HUDEP-2 (cell line): ENCODE data around the gene KMT2A.
A peak's percentile ranks its signal among the peaks of the same experiment; 100 is the strongest.
"Not testable (repeated sequence)": the region's sequence is repeated elsewhere in the genome, so short reads cannot be mapped to it uniquely, and the experiment has no call there.

Experiments
- DNase-seq, 76 experiments: peaks; one replicate each; lab custom pipeline; 2025; ENCODE audit not compliant: unreplicated experiment in 76 of 76; lab: John Stamatoyannopoulos, UW

Gene KMT2A

GRCh38 chr11:118434553-118435289 lies 1.6 kb upstream of the KMT2A start:
- peak in 31 of 76 experiments; percentile 0 to 44 (median 20) for DNase-seq

- peak in 57 of 76 experiments; percentile 11 to 70 (median 45) for DNase-seq
These were observed 901 bp upstream of the KMT2A start for GRCh38 chr11:118435290-118435892.

GRCh38 chr11:118436639-118437207 lies 431 bp downstream of the KMT2A start:
- peak in 2 of 76 experiments; percentile 3 to 11 for DNase-seq

- peak in 42 of 76 experiments; percentile 4 to 48 (median 22) for DNase-seq
These were observed 1.2 kb downstream of the KMT2A start for GRCh38 chr11:118437208-118438125.

GRCh38 chr11:118438314-118438931 lies 2.1 kb downstream of the KMT2A start:
- DNase-seq, result peak in 62 of 76 experiments; percentile 3 to 72 (median 37)

GRCh38 chr11:118439646-118440045 lies 3.4 kb downstream of the KMT2A start:
- DNase-seq, result no peak

GRCh38 chr11:118441770-118442275 lies 5.5 kb downstream of the KMT2A start:
- DNase-seq, result no peak

GRCh38 chr11:118442301-118442700 lies 6.0 kb downstream of the KMT2A start:
- no peak for DNase-seq

GRCh38 chr11:118442908-118443589 lies 6.8 kb downstream of the KMT2A start:
- DNase-seq, result no peak

- DNase-seq, result no peak
These were observed 7.4 kb downstream of the KMT2A start for GRCh38 chr11:118443590-118444218.

GRCh38 chr11:118447423-118447822 lies 11.1 kb downstream of the KMT2A start:
- no peak for DNase-seq

- DNase-seq, result no peak
These were observed 12.0 kb downstream of the KMT2A start for GRCh38 chr11:118448294-118448693.

- DNase-seq, result no peak
These were observed 13.1 kb downstream of the KMT2A start for GRCh38 chr11:118449316-118449918.

- DNase-seq, result no peak
These were observed 14.2 kb downstream of the KMT2A start for GRCh38 chr11:118450451-118450850.

- DNase-seq, result no peak
These were observed 25.9 kb downstream of the KMT2A start for GRCh38 chr11:118462178-118462577.

- DNase-seq, result not testable (repeated sequence)
These were observed 32.7 kb downstream of the KMT2A start for GRCh38 chr11:118468968-118469367.

- no peak for DNase-seq
These were observed 34.7 kb downstream of the KMT2A start for GRCh38 chr11:118471030-118471429.

- no peak for DNase-seq
These were observed 37.2 kb downstream of the KMT2A start for GRCh38 chr11:118473537-118473936.

GRCh38 chr11:118476676-118477075 lies 40.4 kb downstream of the KMT2A start:
- no peak for DNase-seq
